Measurements from ENCODE around the gene XRN2. TPM values are rescaled to one million over a fixed set of nuclear protein-coding genes. Genes with fewer than 3 reads are reported as not detected.

XRN2 gene
- total RNA-seq, 1 donor from 2014 or later = 48.2 TPM

DNA sequence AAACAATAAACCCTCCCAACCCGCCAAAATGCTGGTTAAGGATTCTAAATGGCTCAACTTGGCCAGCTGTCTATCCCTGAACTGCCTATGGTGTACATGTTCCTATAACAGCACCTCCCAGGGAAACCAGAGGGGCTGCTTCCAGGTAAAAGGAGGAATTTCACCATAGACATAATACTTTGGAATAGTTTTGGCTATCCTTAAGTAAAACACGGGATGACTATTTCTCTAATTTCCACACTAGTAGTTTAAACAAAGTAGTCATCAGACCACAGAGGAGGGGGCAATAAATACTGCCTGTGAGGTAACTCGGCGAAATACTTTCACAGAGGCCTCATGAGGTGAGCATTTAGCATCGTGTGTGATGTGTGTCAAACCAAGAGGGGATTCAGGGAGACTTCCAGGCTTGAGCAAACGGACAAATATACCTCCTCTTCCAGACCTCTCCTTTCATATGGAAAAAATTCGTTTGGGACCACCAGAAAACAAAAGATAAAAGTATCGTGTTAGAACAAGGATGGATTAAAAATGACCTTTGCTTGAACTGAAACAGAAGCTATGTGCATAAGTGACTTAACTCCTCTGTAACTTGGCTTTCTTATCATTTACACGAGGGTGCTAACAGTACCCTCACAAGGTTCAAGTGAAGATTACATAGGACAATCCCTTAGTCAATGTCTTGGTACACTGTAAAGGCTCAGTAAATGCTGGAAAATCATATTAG, 1.0 kb upstream of the XRN2 start:
- no peak for DNase-seq (ENCODE audit: low spot score)

- no peak for DNase-seq (ENCODE audit: low spot score)
These were observed 469 bp upstream of the XRN2 start for GRCh38 chr20:21302664-21303060.

GRCh38 chr20:21303872-21304586, 898 bp downstream of the XRN2 start:
- no peak for DNase-seq (ENCODE audit: low spot score)

GRCh38 chr20:21308340-21308739, 5.2 kb downstream of the XRN2 start:
- no peak for DNase-seq (ENCODE audit: low spot score)

DNA sequence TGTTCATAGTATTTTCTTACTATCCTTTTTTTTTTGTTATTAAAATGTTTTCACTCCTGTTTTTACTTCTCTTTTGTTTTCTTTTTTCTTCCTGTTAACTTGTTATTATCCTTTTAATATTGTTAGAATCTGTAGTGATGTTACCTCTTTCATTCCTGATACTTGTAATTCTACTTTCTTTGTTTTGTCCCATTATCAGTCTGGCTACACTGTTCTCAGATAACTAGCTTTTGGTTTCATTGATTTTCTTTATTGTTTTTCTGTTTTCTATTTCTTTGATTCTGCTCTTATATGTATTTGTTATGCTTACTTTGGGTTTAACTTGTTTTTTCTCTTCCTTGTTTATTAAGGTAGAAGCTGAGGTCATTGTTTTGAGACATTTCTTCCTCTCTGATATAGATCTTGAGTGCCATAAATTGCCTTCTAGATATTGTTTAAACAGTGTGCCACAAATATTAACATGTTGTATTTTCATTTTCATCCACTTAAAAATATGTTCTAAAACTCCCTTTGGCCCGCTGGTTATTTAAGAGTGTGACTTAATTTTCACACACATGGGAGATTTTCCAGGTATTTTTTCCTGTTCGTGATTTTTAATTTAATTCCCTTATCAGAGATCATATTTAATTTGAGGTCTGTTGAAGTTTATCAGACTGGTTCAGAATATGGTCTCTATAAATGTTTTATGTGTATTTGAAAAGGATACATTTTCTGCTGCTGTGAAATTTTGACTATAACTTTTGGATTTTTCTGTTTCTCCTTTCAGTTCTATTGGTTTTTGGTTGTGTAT, 6.7 kb downstream of the XRN2 start:
- DNase-seq (ENCODE audit: low spot score) = no peak

DNA sequence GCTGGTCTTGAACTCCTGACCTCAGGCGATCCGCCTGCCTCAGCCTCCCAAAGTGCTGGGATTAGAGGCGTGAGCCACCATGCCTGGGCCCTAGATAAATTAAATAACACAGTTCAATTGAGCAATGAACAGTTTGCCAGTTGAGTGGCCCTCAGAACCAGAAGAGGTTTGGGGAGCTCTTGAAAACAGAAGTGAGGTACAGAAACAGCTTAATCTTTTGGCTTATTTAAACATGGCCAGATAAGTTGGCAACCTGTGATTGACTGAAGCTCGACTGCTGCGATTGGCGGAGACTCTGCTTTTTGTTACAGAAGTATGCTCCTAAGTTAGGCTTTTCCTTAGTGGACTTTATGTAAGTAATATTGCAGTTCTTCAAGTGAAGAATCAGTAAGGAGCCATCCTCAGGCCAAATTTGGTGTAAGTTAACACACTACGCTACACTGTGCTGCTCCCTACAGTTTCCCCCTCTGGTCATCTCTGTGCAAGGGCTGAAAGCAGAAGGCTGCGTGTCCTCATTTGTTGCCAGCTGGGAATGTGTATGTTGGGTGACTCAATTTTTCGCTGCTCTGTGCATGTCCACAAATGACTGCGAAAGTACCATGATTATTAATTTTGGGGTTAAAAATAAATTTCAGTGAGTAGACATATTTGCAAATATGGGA, 9.8 kb downstream of the XRN2 start:
- DNase-seq (ENCODE audit: low spot score) = no peak

- DNase-seq (ENCODE audit: low spot score) = no peak
These were observed 12.0 kb downstream of the XRN2 start for GRCh38 chr20:21315138-21315537.

DNA sequence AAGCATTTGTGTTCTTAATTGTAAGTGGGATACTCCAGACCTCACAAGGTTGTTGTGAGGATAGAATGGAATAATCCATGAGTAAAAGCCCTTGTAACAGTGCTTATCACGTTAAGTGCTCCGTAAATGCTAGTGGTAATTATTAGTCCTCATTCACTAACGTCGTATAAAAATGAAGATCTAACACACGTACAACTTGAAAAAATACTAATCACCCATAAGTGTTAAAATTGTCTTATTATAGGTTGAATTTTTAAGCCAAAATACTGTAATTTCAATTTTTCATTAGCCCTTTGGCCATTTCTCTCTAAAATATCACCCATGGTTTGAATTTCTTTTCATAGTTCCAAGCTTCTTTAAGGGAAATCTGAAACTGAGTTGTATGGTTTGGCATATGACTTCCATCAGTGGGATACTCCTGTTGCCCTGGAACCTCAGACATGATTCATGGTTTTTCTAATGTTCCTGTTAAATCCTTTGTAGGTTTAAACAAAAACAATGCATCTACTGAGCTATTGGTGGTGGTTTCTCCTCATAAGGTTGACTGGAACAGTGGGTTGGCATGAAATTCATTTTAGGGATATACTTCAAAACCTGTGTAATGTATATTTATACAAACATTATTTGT, 19.1 kb downstream of the XRN2 start:
- DNase-seq (ENCODE audit: low spot score) = no peak

GRCh38 chr20:21322921-21323331, 19.8 kb downstream of the XRN2 start:
- no peak for DNase-seq (ENCODE audit: low spot score)

DNA sequence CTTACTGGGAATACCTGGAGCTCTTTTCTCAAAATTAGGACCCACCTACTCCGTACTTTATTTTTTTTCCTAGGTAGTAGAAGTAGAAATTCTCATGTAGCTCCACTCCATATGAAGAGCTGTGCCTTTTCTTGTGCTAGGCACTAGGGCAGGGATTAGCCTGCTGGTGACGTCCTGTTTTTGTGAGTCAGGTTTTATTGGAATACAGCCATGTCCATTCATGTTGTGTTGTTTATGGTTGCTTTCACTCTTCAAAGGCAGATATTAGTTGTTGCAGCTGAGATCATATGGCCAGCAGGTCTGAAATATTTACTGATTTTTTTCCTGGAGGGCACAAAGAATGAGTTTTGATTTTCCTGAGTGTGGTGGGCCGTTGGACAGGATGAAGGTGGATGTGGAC, 20.5 kb downstream of the XRN2 start:
- no peak for DNase-seq (ENCODE audit: low spot score)

DNA sequence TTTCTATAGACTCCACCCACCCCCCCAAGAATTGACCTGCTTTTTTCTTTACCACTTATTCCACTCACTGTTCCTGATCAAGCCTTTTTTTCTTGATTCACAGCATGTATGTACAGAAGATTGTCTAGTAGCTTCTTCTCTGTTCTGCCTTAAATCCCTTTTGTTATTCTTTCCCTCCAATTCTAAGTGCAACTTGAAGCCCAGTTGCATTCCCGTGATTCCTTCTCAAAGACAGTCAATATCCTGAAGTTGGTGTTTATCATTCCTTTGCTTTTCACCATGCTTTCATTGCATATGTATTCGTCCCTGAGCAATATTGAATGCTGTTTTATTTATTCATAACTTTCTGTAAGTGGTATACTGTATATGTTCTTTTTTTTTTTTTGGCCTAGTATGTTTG, 21.0 kb downstream of the XRN2 start:
- DNase-seq (ENCODE audit: low spot score) = no peak

DNA sequence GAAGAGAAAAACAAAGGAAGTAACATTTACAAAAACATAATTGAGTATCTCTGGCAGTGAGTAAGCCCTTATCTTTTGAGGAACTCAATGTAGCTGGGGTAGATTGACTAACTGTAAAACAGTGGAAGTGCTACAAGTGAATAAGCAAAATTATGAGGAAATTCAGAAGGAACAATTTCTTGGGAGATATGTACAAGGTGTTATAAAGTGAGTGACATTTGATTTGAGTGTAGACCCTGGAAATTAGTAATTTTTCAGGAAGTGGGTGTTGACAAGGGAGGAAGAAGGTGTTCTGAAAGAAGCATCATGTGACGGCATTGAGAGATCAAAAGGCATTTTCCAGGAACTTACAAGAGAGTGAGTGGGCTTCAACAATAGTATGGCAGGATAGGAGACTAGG, 22.2 kb downstream of the XRN2 start:
- DNase-seq (ENCODE audit: low spot score) = no peak

GRCh38 chr20:21326700-21327099, 23.6 kb downstream of the XRN2 start:
- DNase-seq (ENCODE audit: low spot score) = no peak

DNA sequence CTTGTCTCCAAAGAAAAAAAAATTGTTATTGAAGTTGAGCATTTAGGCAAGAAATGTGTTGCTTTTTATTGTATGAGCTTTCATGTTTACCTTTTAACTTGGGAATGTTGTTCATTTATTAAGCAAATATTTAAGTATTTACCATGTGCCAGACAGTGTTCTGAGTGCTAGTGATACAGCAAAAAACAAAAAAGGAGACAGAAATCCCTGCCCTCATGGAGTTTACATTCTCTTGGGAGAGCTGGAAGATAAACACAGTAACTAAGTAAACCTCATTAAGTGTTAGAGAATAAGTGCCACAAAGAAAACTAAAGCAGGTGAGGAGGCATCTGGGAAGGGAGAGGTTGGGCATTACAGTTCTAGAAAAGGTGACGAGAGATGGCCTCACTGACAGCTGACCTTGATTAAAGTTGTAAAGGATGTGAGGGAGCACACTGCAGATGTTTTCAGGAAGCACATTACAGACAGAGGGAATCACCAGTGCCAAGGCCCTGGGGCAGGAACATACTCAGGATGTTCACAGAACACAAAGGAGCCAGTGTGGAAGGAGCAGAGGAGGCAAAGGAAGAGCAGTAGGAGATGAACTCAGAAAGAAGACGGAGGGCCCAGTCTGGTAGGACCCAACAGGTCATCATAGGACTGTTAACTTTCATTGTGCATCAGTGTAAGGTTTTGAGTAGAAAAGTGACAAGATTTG, 33.5 kb downstream of the XRN2 start:
- DNase-seq (ENCODE audit: low spot score) = no peak

GRCh38 chr20:21338291-21338690, 35.2 kb downstream of the XRN2 start:
- no peak for DNase-seq (ENCODE audit: low spot score)

DNA sequence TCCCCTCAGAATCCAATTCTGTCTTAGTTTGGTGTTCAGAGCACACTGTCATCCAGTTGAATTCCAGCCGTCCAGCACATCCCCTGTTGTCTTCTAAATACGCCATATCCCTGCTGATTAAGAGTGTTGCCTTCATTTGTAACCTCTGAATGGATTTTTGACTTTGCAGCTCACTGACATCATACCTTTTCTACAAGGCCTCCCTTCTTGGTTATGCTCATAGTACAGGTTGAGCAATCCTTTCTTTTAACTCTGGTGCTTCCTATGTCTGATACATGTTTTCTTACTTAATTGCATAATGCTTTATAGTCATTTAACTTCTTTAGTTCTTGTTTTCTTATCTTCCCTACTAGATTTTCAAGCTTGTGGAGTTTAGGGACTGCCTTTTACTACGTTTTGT, 36.4 kb downstream of the XRN2 start:
- DNase-seq (ENCODE audit: low spot score) = no peak

GRCh38 chr20:21340991-21341697, 38.0 kb downstream of the XRN2 start:
- no peak for DNase-seq (ENCODE audit: low spot score)

DNA sequence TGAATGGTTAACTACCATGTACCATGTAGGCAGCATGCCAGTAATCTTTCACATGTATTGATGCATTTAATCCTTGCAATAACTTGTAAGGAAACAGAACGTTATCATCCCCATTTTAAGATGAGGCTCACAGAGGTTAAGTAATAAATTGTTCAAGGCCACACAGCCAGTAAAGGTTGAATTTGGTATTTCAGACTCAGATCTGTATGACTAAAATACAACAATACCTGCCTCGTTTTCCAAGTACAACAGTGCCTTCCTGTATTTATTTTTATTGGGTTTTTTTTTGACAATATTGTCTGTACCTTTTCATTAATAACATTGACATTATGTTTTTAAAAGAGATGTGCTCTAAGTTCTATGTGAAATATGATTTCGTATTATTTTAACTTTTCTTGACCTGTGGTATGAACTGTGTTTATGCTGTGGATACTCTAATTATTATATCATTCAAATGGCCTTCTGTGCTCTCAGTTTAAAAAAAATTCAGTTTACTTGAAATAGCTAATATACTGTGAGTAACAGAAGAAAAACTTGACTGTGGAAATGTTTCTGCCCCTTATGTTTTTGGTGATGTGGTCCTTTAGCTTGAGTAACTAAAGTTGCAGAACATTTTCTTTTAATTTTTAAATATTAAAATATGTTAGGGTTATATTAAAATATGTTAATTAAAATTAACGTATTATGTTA, 39.7 kb downstream of the XRN2 start:
- DNase-seq (ENCODE audit: low spot score) = no peak

GRCh38 chr20:21344206-21344900, 41.2 kb downstream of the XRN2 start:
- DNase-seq (ENCODE audit: low spot score) = no peak
